OCI-LY7 (cell line): ENCODE data around the gene FAM13A. TPM values are rescaled to one million over a fixed set of nuclear protein-coding genes. Genes with fewer than 3 reads are reported as not detected.

Experiments
- BruUV-seq: library from RNA; stranded (reverse); fragments of 400-500 nt; replicated peaks from 2 replicates; lab custom pipeline; 2021; lab: Mats Ljungman, UMichigan
- CTCF ChIA-PET: fragments of 300-600 bp; sonication (Branson Sonifier 250); formaldehyde crosslinking; loops from one replicate; lab custom pipeline; 2022; ENCODE audit warnings: antibody characterized with exemption; ENCODE audit not compliant: unreplicated experiment; lab: Charles Lee
- POLR2A ChIA-PET: fragments of 300-600 bp; sonication (Branson Sonifier 250); formaldehyde crosslinking; loops from one replicate; lab custom pipeline; 2022; ENCODE audit warnings: antibody characterized with exemption; lab: Charles Lee
- DNase-seq: peaks from one replicate; pipeline ENCODE4 v3.0.0-alpha.2; 2015; ENCODE audit warnings: low spot score
- H2AFZ ChIP-seq: fragments of 200-600 bp; sonication (generic), shearing (Covaris generic); 2 replicates; pipeline ENCODE4 v1.6.1; 2014; ENCODE audit warnings: mild to moderate bottlenecking, antibody characterized with exemption, low read length, moderate library complexity
- H3K27ac ChIP-seq: fragments of 200-600 bp; sonication (generic); 2 replicates; pipeline ENCODE4 v1.5.1; 2014; ENCODE audit warnings: mixed run types, low read depth, mild to moderate bottlenecking, moderate library complexity, low read length, inconsistent platforms; ENCODE audit not compliant: poor library complexity, severe bottlenecking
- H3K36me3 ChIP-seq: fragments of 200-600 bp; sonication (generic); 2 replicates; pipeline ENCODE4 v1.6.1; 2014; ENCODE audit warnings: mild to moderate bottlenecking, antibody characterized with exemption, low read length, moderate library complexity, mixed read lengths; ENCODE audit not compliant: insufficient read depth
- H3K4me1 ChIP-seq: fragments of 200-600 bp; sonication (generic); 2 replicates; pipeline ENCODE4 v1.5.1; 2014; ENCODE audit warnings: mild to moderate bottlenecking, low read length; ENCODE audit not compliant: insufficient read depth, poor library complexity, severe bottlenecking
- H3K4me2 ChIP-seq: fragments of 200-600 bp; sonication (generic); 2 replicates; pipeline ENCODE4 v1.6.1; 2014; ENCODE audit warnings: mild to moderate bottlenecking, low read length
- H3K4me3 ChIP-seq: fragments of 200-600 bp; sonication (generic); 2 replicates; pipeline ENCODE4 v1.5.1; 2014; ENCODE audit warnings: mild to moderate bottlenecking, low read depth, low read length; ENCODE audit not compliant: poor library complexity, severe bottlenecking
- H3K79me2 ChIP-seq: fragments of 200-600 bp; sonication (generic); 2 replicates; pipeline ENCODE4 v1.6.1; 2016; ENCODE audit warnings: low read depth, mild to moderate bottlenecking, low read length, moderate library complexity, mixed read lengths; ENCODE audit not compliant: insufficient read depth
- H3K9me2 ChIP-seq: fragments of 200-600 bp; sonication (generic); 2 replicates; pipeline ENCODE4 v1.6.1; 2016; ENCODE audit warnings: mild to moderate bottlenecking, low read length, mixed read lengths; ENCODE audit not compliant: insufficient read depth
- H3K9me3 ChIP-seq: fragments of 200-600 bp; sonication (generic); 2 replicates; pipeline ENCODE4 v1.6.1; 2014; ENCODE audit warnings: mild to moderate bottlenecking, mixed run types, low read length, mixed read lengths
- H4K20me1 ChIP-seq: fragments of 200-600 bp; sonication (generic); 2 replicates; pipeline ENCODE4 v1.6.1; 2014; ENCODE audit warnings: mild to moderate bottlenecking, antibody characterized with exemption, low read length, moderate library complexity, mixed read lengths; ENCODE audit not compliant: insufficient read depth
- EZH2phosphoT487 ChIP-seq: fragments of 200-600 bp; sonication (generic); IDR thresholded peaks from 2 replicates; pipeline ENCODE4 v1.6.1; 2018; ENCODE audit warnings: low read depth, borderline replicate concordance, mild to moderate bottlenecking, mixed run types, antibody characterized with exemption, low read length, moderate library complexity, mixed read lengths
- intact Hi-C: fragments of 100-400 bp; cut with micrococcal nuclease; formaldehyde crosslinking; loops from one replicate; pipeline ENCODE4 v1.10.0; 2022; ENCODE audit not compliant: unreplicated experiment
- total RNA-seq, 2 experiments: library from RNA; depleted of rRNA in 1 of 2; stranded (reverse); fragments of >200 nt in 1 of 2; shearing (Covaris generic) in 1 of 2; gene quantifications; 2 replicates each; pipeline ENCODE4 v1.2.3, GENCODE V29; 2014 to 2022
- TF ChIP-seq, protein P1 (sequence below): fragments of 200-600 bp; sonication (generic); conservative IDR thresholded peaks from 2 replicates; pipeline ENCODE4 v1.5.1; 2014; ENCODE audit warnings: mild to moderate bottlenecking, antibody characterized with exemption, low read length, moderate library complexity, mixed read lengths

FAM13A gene
- total RNA-seq, 2 experiments from 2014 or later, result not detected

- Histone ChIP-seq H3K9me3 (no peaks in the 10 kb centered on the region), H3K9me2 (no peaks in the 10 kb centered on the region), H3K4me1 (no peaks in the 10 kb centered on the region), H4K20me1 (no peaks in the 10 kb centered on the region), H3K4me2 (no peak overlapping the region), H3K36me3 (no peaks in the 10 kb centered on the region), H3K27ac (no peak overlapping the region), H3K79me2 (no peaks in the 10 kb centered on the region), H3K4me3 (no peak overlapping the region), H2AFZ (no peak overlapping the region)
- TF ChIP-seq, protein P1, sequence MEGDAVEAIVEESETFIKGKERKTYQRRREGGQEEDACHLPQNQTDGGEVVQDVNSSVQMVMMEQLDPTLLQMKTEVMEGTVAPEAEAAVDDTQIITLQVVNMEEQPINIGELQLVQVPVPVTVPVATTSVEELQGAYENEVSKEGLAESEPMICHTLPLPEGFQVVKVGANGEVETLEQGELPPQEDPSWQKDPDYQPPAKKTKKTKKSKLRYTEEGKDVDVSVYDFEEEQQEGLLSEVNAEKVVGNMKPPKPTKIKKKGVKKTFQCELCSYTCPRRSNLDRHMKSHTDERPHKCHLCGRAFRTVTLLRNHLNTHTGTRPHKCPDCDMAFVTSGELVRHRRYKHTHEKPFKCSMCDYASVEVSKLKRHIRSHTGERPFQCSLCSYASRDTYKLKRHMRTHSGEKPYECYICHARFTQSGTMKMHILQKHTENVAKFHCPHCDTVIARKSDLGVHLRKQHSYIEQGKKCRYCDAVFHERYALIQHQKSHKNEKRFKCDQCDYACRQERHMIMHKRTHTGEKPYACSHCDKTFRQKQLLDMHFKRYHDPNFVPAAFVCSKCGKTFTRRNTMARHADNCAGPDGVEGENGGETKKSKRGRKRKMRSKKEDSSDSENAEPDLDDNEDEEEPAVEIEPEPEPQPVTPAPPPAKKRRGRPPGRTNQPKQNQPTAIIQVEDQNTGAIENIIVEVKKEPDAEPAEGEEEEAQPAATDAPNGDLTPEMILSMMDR, result no peak
- no peak for TF ChIP-seq EZH2phosphoT487
- no peak for DNase-seq
- no TSS peak for BruUV-seq
- CTCF ChIA-PET, result no interaction called here
- POLR2A ChIA-PET, result interaction anchor here (0.6 to 1.6 kb wide), 3 partner anchors 14 to 313 kb away, joined by 3 to 4 read pairs (median 3); no protein-coding TSS in a partner anchor
- intact Hi-C loops, result no loop called here
Measured at GRCh38 chr4:89056292-89056952, 563 bp downstream of the FAM13A start.

GRCh38 chr4:89055157-89056080, 1.6 kb downstream of the FAM13A start:
- no peaks in the 10 kb centered on the region for H3K79me2 ChIP-seq

More at GRCh38 chr4:89055157-89056080, 1.6 kb downstream of the FAM13A start:
- intact Hi-C loops, result no loop called here
- H3K4me3 ChIP-seq, result no peak overlapping the region
- H3K9me2 ChIP-seq, result no peaks in the 10 kb centered on the region
- H3K27ac ChIP-seq, result no peak overlapping the region
- no peak for TF ChIP-seq EZH2phosphoT487
- TF ChIP-seq, protein P1, result no peak
- ChIA-PET CTCF (no interaction called here), POLR2A (interaction anchor here (1.4 to 1.6 kb wide), 2 partner anchors 15 to 21 kb away, joined by 3 read pairs; no protein-coding TSS in a partner anchor)
- H2AFZ ChIP-seq, result no peak overlapping the region
- H3K9me3 ChIP-seq, result no peaks in the 10 kb centered on the region
- no TSS peak for BruUV-seq
- H4K20me1 ChIP-seq, result no peaks in the 10 kb centered on the region
- no peak for DNase-seq
- H3K36me3 ChIP-seq, result no peaks in the 10 kb centered on the region
- no peaks in the 10 kb centered on the region for H3K4me1 ChIP-seq
- no peak overlapping the region for H3K4me2 ChIP-seq
